Body of pancreas (tissue), 4 donors: Measurements from ENCODE around the gene CD46. TPM values are rescaled to one million over a fixed set of nuclear protein-coding genes. Genes with fewer than 3 reads are reported as not detected.

ENCODE experiments used
- ATAC-seq: fragments of 150-250 bp; one replicate; pipeline ENCODE4 v1.9.1; 2016
- DNase-seq, 4 donors: peaks; one replicate each; pipeline ENCODE4 v3.0.0-alpha.2; 2019
- H3K27ac ChIP-seq, 4 donors: fragments of 200-600 bp; sonication (generic); 1 replicate in 3 of 4; 2 replicates in 1 of 4; pipeline versions ENCODE4 v1.5.1 to v1.6.1; 2016 to 2019; ENCODE audit warnings: mild to moderate bottlenecking in 1 of 4, mixed read lengths in 1 of 4, moderate library complexity in 1 of 4
- H3K27me3 ChIP-seq, 2 donors: fragments of 200-600 bp; sonication (generic); one replicate each; pipeline ENCODE4 v1.6.0; 2016; ENCODE audit warnings: mild to moderate bottlenecking in 1 of 2
- H3K36me3 ChIP-seq, 2 donors: fragments of 200-600 bp; sonication (generic); replicated peaks in 1 of 2; 2 replicates each; pipeline ENCODE4 v1.5.1; 2016; ENCODE audit warnings: low read depth in 2 of 2; ENCODE audit not compliant: insufficient read depth in 1 of 2
- H3K4me1 ChIP-seq: fragments of 200-600 bp; sonication (generic); one replicate; pipeline ENCODE4 v1.6.0; 2016
- H3K4me3 ChIP-seq, 2 donors: fragments of 200-600 bp; sonication (generic); 1 replicate in 1 of 2; 2 replicates in 1 of 2; pipeline ENCODE4 v1.5.1; 2016 to 2019
- H3K9me3 ChIP-seq, 3 donors: fragments of 200-600 bp; sonication (generic); 1 replicate in 2 of 3; 2 replicates in 1 of 3; pipeline ENCODE4 v1.5.1; 2016
- POLR2A ChIP-seq, 3 donors: fragments of 450-650 bp; IDR thresholded peaks; one replicate each; pipeline ENCODE4 v1.6.1; 2016; ENCODE audit warnings: antibody characterized with exemption in 3 of 3, mild to moderate bottlenecking in 2 of 3
- WGBS, 2 donors: methylation state at CpG; one replicate each; pipeline ENCODE4 v1.1.5; 2017; 5-methylcytosine and 5-hydroxymethylcytosine counted together
- intact Hi-C: fragments of 100-400 bp; cut with DNase I; formaldehyde crosslinking; loops from one replicate; pipeline ENCODE4 v1.15.1; 2023
- total RNA-seq, 2 donors: library from RNA; depleted of rRNA; stranded (reverse); fragments of >200 nt; gene quantifications; one replicate each; pipeline ENCODE4 v1.1.0, GENCODE V29; 2016
- TF ChIP-seq, protein P1 (sequence below), 7 experiments: fragments of 450-650 bp in 4 of 7; fragments of 200-600 bp in 3 of 7; sonication (generic) in 3 of 7; IDR thresholded peaks; one replicate each; pipeline ENCODE4 v1.5.1; 2016 to 2019; ENCODE audit warnings: antibody characterized with exemption in 7 of 7

CD46 gene
- total RNA-seq, 2 donors from 2014 or later = 162 to 175 TPM

DNA sequence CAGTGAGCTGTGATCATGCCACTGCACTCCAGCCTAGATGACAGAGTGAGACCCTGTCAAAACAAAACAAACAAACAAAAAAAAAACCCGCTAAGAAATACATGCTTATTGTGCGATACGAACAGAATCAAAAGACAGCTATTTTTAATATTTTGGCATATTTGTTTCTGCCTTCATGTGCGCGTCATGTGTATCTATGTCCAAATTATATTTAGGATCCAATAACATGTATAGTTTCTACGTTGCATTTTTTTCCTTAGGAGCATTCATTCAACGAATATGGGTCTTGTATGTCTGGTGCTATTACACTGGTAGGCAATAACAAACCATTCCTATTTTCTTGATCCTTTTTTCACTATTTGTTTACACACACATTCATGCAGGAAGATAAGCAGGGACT is 1.8 kb downstream of the CD46 start:
- Histone ChIP-seq H3K4me1 (peaks cover 66% of the 10 kb centered on the region), H3K27ac (peak overlapping the region; percentile 10 to 97 (median 92)), H3K4me3 (no peak overlapping the region)

DNA sequence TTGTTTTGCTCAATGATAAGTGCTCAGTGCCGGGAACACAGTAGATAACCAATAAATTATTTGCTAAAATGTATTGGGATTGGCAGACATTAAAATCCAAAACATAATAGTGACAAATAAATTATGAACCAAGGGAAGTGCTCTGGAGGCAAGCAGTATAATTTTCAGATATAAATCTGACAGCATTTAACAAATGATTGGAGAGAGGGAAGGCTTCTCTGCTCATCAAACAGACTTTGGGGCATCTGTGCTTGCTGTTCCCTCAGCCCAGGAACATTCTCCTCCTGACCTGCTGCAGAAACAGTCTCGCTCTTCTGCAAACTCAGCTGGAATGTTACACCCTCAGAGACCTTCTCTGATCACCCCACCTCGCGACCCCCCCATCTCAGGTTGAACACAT is 2.2 kb downstream of the CD46 start:
- WGBS, 2 donors = 13 to 17% methylated on average over 4 of the region's 4 CpGs
- H3K4me1 ChIP-seq = peaks cover 62% of the 10 kb centered on the region
- no peak for TF ChIP-seq POLR2A (IDR thresholded peaks at IDR 0.05)
- TF ChIP-seq, protein P1, sequence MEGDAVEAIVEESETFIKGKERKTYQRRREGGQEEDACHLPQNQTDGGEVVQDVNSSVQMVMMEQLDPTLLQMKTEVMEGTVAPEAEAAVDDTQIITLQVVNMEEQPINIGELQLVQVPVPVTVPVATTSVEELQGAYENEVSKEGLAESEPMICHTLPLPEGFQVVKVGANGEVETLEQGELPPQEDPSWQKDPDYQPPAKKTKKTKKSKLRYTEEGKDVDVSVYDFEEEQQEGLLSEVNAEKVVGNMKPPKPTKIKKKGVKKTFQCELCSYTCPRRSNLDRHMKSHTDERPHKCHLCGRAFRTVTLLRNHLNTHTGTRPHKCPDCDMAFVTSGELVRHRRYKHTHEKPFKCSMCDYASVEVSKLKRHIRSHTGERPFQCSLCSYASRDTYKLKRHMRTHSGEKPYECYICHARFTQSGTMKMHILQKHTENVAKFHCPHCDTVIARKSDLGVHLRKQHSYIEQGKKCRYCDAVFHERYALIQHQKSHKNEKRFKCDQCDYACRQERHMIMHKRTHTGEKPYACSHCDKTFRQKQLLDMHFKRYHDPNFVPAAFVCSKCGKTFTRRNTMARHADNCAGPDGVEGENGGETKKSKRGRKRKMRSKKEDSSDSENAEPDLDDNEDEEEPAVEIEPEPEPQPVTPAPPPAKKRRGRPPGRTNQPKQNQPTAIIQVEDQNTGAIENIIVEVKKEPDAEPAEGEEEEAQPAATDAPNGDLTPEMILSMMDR (IDR thresholded peaks at IDR 0.05) = no peak
- no peaks in the 10 kb centered on the region for H3K27me3 ChIP-seq
- no peaks in the 10 kb centered on the region for H3K9me3 ChIP-seq
- peak overlapping the region; percentile 10 to 97 (median 72) for H3K27ac ChIP-seq
- no peaks in the 10 kb centered on the region for H3K36me3 ChIP-seq
- DNase-seq = no peak
- H3K4me3 ChIP-seq = no peak overlapping the region
- no peak for ATAC-seq
- intact Hi-C loops = no loop called here

More for the DNA sequence above, 1.8 kb downstream of the CD46 start:
- ATAC-seq = no peak
- intact Hi-C loops = no loop called here
- Histone ChIP-seq H3K27me3 (no peaks in the 10 kb centered on the region), H3K36me3 (no peaks in the 10 kb centered on the region), H3K9me3 (no peaks in the 10 kb centered on the region)
- TF ChIP-seq POLR2A (IDR thresholded peaks at IDR 0.05) = no peak
- TF ChIP-seq, protein P1 (IDR thresholded peaks at IDR 0.05) = no peak
- DNase-seq = no peak
- 31% methylated on average over 7 of the region's 7 CpGs for WGBS, 2 donors

DNA sequence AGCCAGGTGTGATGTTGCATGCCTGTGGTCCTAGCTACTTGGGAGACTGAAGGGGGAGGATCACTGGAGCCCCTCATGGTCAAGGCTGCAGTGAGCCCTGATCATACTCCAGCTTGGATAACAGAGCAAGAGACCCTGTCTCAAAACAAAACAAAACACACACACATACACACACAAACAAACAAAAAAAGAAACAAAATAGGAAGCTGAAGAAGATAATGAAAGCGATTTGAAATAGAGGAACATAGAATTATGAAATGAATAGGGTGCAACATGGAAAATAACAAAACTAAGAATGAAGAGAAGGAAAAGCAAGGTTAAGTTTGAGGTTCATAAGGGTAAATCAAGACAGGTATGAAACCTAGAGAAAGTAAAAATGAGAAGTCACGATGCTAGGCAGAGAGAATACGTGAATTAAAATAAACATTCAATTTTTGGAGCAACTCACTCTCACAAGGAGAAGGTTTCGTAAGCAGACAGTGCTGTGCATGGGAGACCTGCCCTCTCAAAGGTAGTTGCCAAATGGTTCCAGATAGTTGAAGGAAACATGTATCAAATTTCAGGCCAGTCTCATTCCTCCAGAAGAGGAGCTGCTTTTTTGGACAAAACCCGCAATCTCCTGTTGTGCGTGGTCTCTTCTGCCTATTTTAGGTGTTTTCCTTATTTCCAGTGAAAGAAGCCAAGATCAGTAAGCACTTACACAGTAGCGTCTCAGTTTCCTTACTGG is 3.3 kb downstream of the CD46 start:
- TF ChIP-seq POLR2A (IDR thresholded peaks at IDR 0.05) = no peak
- TF ChIP-seq, protein P1 (IDR thresholded peaks at IDR 0.05) = no peak
- 26 to 30% methylated on average over 7 of the region's 7 CpGs for WGBS, 2 donors
- H3K4me3 ChIP-seq = no peak overlapping the region

DNA sequence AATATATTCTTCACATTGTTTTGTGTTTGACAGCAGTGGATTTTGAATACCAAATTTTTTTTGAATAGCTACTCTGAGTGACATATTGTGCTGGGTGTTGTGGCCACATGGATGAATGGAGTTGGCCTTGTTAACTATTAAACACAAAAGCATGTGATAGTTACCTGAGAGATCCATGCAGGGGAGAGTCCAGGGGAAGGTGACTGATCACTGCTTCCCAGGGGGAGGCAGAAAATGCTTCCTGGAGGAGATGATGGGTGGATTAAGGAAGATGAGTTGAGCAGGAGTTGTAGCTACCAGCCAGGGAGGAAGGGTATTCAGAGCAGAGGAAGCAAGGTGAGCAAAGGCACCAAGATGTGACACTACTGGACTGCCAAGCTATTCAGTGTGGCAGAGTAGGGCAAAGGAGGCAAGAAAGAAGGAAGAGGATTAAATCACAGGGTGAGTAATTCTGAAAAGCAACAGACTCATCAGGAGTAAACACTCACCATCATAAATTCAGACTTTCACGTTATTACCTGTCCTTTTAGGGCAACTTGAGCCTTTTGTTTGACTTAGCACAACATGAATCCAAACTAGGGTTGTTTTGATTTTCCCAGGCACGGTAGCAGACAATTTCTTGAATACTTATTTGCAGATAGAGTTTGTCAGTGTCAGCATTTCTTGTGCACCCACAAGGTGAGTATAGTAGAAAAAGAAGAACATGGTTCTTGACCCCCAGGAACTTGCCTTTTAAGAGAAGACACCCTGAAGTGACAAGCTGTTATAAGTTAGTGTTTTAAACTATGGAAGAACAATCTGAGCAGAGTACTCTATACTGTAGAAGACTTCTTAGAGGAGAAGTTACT is 4.2 kb downstream of the CD46 start:
- DNase-seq (no peak), ATAC-seq (no peak)
- whole genome bisulfite sequencing, 2 donors = 11 to 18% methylated on average over 2 of the region's 2 CpGs
- TF ChIP-seq POLR2A (IDR thresholded peaks at IDR 0.05) = no peak
- TF ChIP-seq, protein P1 (IDR thresholded peaks at IDR 0.05) = no peak
- Histone ChIP-seq H3K4me3 (no peak overlapping the region), H3K4me1 (peaks cover 45% of the 10 kb centered on the region), H3K36me3 (peaks cover 0 to 12% of the 10 kb centered on the region in 2 donors), H3K27ac (peak overlapping the region; percentile 30 to 97 (median 72)), H3K9me3 (no peaks in the 10 kb centered on the region), H3K27me3 (no peaks in the 10 kb centered on the region)
- intact Hi-C loops = no loop called here

More for the DNA sequence above, 3.3 kb downstream of the CD46 start:
- intact Hi-C loops = no loop called here
- ATAC-seq = no peak
- Histone ChIP-seq H3K9me3 (no peaks in the 10 kb centered on the region), H3K27me3 (no peaks in the 10 kb centered on the region), H3K36me3 (peaks cover 0 to 7% of the 10 kb centered on the region in 2 donors), H3K27ac (peak overlapping the region in 3 of 4 donors; percentile 49 to 97 (median 96)), H3K4me1 (peaks cover 54% of the 10 kb centered on the region)
- DNase-seq = peak in 2 of 4 donors; percentile 22 to 29
